Forelimb muscle (tissue), 1 donor: ENCODE measurements around the gene DOCK1. TPM values are rescaled to one million over a fixed set of nuclear protein-coding genes. Genes with fewer than 3 reads are reported as not detected.

ENCODE experiments used
- DNase-seq: peaks from one replicate; pipeline ENCODE4 v3.0.0-alpha.2; 2013; ENCODE audit warnings: low read depth
- polyA plus RNA-seq: library from polyadenylated mRNA; unstranded; fragments of 120-200 nt; gene quantifications from one replicate; pipeline ENCODE4 v1.2.1, GENCODE V29; 2013; ENCODE audit not compliant: insufficient read length

DOCK1 gene
- polyA plus RNA-seq, 1 donor = 26.7 TPM

DNA sequence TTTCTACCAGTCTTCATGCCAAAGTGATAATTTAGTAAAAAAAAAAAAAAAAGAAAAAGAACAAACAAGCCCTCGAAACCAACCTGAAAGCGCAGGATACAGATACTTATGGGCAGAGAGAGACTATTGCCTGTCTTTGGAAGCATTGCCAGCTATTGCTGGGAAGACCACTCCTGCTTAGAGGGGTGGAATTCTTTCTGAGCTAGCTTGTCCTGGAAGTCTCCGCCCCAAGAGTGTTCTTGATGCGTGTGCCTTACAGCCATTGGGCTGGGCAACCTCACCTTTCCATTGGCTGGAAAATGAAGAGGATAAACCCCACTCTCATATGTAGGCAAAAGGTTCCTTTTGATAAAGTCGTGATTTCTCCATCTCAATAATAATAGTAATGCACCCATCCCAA, 311.0 kb downstream of the DOCK1 start:
- no peak for DNase-seq

- DNase-seq = no peak
These were observed 311.6 kb downstream of the DOCK1 start for GRCh38 chr10:127216786-127217185.

GRCh38 chr10:127218658-127219057, 313.4 kb downstream of the DOCK1 start:
- DNase-seq = no peak

GRCh38 chr10:127221281-127221680, 316.1 kb downstream of the DOCK1 start:
- DNase-seq = no peak

- DNase-seq = no peak
These were observed 321.8 kb downstream of the DOCK1 start for GRCh38 chr10:127227027-127227426.

DNA sequence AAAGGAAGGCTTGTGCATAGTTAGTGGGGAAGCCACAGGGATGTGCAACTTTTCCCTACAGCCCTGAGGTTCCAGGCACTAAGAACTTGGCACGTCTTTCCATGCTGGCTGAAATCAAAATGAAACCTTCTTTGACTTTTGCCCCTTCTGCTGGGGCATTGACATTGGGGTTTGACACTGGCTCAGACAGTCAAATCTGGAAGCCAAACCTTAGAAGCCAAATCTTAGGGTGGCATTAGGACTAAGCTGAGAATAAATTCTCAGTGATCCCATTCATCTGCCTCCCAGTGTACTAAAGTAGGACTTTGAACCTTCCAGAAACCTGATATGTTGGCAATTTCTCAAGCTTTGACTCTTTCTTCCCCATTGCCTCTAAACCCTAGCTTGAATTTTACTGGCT, 322.4 kb downstream of the DOCK1 start:
- no peak for DNase-seq

GRCh38 chr10:127228195-127228787, 323.1 kb downstream of the DOCK1 start:
- DNase-seq = no peak

- no peak for DNase-seq
These were observed 329.1 kb downstream of the DOCK1 start for GRCh38 chr10:127234306-127234800.

DNA sequence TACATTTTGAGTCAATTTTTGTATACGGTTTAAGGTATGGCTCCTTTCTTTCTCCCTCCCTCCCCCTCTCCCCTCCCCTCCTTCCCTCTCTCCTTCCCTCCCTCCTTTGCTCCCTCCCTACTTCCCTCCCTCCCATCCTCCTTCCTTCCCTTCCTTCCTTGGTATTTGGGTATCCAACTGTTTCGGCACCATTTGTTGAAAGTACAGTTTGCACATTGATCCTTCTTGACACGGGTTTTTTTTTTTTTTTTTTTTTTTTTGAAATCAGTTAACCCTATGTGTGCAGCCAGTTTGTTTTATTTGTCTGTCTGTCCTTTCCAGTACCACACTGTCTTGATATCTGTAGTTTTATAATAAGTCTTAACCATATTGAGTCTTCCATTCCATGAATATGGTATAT, 331.0 kb downstream of the DOCK1 start:
- no peak for DNase-seq

DNA sequence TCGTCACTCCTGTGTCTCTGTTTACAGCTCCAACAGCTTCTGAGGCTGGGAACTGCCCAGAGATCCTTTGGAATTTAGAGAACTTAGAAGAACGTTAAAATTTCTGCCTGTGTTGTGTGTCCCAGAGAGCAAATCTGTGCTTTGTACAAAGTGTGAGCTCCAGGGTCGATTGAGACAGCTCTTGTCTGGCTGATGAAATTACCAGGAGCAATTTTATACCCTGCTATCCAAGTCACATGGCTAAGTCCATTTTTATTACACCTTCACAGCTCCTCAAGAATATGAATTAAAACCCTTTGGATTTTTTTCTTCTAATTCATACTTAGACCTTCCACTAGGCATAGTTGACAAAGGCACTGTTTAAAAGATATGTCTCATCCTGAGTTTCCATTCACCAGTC, 337.7 kb downstream of the DOCK1 start:
- no peak for DNase-seq

DNA sequence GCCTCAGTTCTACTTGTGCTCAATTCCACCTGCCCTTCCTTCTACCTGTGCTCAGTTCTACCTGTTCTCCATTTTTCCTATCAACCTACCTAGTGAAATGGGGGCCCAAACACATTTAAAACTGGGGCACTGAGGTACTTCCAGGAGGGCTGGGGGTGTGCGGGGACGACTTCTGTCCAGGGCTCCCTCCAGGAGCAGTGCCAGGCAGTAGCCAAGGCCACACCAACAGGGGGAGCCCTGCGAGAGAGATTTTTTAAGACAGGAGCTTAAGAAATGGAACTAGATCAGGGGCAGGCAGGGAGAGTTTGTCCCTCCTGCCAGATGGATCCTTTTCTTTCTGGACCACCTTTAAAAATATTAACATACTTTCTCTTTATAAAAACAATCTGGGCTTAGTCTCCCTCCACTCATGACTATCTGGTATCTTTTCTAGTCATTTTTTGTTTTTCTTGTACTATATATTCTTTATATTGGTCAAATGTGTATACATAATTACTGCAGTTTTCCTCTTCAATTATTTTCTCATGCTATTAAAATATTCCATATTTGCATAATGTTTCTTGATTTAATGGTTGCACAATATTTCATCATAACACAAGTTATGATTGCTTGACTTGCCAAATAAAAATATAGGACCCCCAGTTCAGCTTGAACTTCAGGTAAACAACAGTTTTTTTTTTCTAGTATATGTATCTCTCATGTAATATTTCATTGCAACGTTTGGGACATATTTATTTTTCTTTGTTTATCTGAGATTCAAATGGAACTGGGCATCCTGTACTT, 338.5 kb downstream of the DOCK1 start:
- no peak for DNase-seq

DNA sequence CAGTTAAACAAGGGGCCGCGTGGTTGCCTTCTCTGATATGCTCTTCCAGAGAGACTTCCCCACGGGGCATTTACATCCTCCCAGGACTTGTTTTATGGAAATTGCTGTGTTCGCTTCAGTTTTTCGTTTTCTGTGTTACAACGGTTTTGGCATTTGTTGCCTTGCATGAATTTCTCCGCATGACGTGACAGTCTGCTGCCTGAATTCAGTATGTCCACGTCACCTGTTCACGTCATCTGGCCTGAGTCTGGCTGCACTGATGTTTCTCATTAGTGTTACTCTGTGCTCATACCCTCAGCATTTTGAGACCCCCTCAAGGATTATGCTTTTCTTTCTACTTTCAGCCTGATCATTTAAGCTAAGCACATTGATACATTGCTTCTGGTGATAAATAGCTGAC, 340.2 kb downstream of the DOCK1 start:
- no peak for DNase-seq

GRCh38 chr10:127250031-127250430, 344.8 kb downstream of the DOCK1 start:
- no peak for DNase-seq

DNA sequence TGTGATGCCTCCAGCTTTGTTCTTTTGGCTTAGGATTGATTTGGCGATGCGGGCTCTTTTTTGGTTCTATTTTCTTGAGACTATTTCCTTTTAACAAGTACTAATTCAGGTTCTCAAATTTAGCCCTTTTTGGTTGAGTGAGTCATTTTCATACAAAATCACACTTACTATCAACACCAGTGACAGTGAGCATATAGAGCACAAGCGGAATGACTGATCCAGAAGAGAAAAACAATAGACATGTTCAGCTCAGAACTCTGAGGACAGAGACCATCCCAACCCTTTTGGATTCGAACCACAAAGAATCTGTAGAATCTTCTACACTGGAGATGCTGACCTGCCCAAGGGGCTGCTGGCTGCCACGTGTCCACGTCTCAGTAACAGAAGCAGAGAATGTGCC, 347.6 kb downstream of the DOCK1 start:
- DNase-seq = no peak

DNA sequence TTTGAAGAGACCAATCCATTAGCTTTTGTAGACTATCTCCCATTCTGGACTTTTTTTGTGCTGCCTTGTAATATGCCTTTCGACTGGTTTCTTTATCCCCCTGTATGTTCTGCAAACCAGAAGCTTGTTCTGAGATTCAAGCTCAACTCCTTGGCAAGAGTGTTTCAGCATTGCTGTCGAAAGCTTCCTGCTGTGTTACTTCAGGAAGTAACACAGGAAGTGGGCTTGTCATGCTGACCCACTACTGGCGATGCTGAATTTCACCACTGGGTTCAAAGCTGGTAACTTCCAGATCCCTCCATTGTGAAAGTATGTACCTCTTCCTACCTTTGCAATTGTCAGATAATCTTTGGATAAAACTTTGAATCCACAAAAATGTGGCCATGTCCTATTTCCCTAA, 349.0 kb downstream of the DOCK1 start:
- no peak for DNase-seq

- no peak for DNase-seq
These were observed 352.2 kb downstream of the DOCK1 start for GRCh38 chr10:127257395-127257794.

GRCh38 chr10:127259347-127259746, 354.1 kb downstream of the DOCK1 start:
- no peak for DNase-seq

- no peak for DNase-seq
These were observed 357.4 kb downstream of the DOCK1 start for GRCh38 chr10:127262606-127263005.

GRCh38 chr10:127265288-127265687, 360.1 kb downstream of the DOCK1 start:
- no peak for DNase-seq

- no peak for DNase-seq
These were observed 361.2 kb downstream of the DOCK1 start for GRCh38 chr10:127266431-127266830.

DNA sequence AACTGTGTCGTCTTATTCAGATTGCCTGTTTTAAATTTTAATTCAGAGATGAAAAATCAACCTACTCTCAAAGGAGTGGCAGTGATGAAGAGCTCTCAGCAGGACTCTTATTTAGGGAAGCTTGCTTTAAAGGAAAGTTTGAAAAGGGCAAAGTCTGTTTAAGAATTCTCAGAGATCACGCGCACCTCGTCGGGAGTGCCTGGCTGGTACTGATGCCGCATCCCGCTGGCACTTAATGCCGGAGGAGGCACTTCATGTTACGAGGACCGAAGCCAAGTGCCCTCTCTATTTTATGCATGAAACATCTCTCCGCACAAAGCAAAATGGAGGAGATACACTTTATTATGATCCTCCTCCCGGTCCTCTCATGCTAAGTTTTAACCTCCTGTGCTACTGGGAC, 362.2 kb downstream of the DOCK1 start:
- DNase-seq = no peak

GRCh38 chr10:127272076-127272475, 366.8 kb downstream of the DOCK1 start:
- no peak for DNase-seq

DNA sequence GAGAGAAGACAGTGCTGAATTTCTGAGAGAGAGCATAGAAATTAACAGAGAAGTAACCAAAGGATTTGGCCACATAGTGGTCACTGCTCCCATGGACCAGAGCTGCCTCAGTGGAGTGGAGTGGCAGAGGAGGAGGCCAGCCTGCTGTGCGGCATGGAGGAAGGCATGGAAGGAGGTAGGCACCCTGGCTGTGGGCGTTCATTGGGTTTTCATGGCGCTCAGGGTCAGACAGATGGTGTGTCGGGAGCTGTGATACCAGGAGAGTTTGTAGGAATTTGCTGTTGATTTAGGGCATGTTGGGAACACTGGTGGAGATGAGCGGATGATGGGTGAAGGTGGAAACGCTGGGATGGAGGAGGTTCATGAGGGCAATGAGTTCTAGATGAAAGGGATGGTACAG, 370.0 kb downstream of the DOCK1 start:
- no peak for DNase-seq
